ENCODE results near the gene CLRN2. TPM values are rescaled to one million over a fixed set of nuclear protein-coding genes. Genes with fewer than 3 reads are reported as not detected.

The CLRN2 gene
- total RNA-seq, 2 donors from 2014 or later = not detected

GRCh38 chr4:17492876-17493275 is 22.1 kb upstream of the CLRN2 start:
- Mint-ChIP-seq H3K27ac (no peak overlapping the region), H3K27me3 (no peaks in the 10 kb centered on the region), H3K36me3 (ENCODE audit: low read depth) (peaks cover 76% of the 10 kb centered on the region), H3K9me3 (no peaks in the 10 kb centered on the region), H3K4me1 (peaks cover 5% of the 10 kb centered on the region), H3K4me3 (no peak overlapping the region)
- no peak for ATAC-seq (replicated peaks)

DNA sequence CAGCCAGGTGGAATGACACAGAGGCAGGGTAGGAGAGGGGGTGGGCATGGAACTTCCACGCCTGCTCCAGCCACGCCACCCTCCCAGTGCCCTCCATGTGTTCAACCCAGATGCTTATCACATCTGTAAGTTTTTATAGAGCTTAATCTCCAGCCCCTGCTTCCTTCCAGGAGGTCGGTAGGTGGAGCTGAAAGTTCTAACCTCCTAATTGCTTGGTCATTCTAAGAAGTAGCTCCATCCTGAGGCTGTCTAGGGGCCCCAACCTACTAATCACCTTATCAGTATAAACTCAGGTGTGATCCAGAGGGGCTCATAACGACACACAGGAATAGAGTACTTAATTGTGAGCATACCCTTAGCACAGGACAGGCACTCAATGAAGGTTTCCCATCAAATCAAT is 21.3 kb upstream of the CLRN2 start:
- peaks cover 5% of the 10 kb centered on the region for H3K4me1 Mint-ChIP-seq
- no peaks in the 10 kb centered on the region for H3K27me3 Mint-ChIP-seq
- no peak overlapping the region for H3K4me3 Mint-ChIP-seq
- no peaks in the 10 kb centered on the region for H3K9me3 Mint-ChIP-seq
- ATAC-seq (replicated peaks) = no peak
- H3K36me3 Mint-ChIP-seq (ENCODE audit: low read depth) = peaks cover 76% of the 10 kb centered on the region
- H3K27ac Mint-ChIP-seq = no peak overlapping the region

DNA sequence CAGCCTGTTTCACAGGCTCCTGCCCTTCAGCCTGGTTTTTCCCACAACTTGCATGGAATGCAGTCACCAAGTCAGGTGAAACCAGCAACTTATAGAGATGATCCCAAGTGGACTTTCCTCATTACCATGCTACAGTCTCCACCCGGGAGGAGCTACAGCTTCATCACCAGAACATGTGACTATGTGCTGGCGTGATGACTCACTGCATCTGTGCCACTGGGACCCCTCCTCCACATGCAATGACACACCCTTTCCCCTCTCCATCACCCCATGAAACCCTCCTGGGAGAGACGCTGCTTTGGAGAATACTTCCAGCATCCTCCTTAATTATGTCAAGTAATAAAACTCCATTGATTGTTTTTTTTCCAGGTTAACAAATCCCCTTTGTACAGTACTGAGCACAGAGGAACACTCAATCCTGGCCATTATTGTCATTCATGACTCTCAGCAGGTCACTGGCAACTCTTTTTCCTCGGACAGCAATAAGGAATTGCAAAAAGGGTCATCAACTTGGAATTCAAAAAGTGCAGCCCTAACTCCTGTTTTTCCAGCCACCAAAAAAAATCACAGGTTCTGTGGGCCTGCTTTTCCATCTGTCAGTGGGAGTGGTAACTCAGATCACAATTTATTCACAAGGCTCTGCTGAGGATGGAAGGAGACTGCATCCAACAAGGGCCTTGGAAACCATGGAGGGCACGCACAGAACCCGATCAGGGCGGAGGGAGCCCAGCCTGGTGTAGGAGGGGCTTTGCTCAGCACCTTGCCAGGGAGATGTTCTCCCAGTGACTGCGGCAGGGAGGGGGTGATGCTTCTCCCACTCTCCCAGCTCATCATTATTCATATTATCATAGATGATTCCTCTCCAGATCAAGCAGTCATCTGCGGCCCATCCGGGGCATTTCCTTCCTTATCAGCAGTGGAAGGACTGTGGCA is 20.4 kb upstream of the CLRN2 start:
- no peak overlapping the region for H3K4me3 Mint-ChIP-seq
- H3K4me1 Mint-ChIP-seq = peaks cover 5% of the 10 kb centered on the region
- H3K27me3 Mint-ChIP-seq = no peaks in the 10 kb centered on the region
- no peaks in the 10 kb centered on the region for H3K9me3 Mint-ChIP-seq
- peak; percentile 26 for ATAC-seq (replicated peaks)
- H3K36me3 Mint-ChIP-seq (ENCODE audit: low read depth) = peaks cover 76% of the 10 kb centered on the region
- H3K27ac Mint-ChIP-seq = no peak overlapping the region

- H3K36me3 Mint-ChIP-seq (ENCODE audit: low read depth) = peaks cover 82% of the 10 kb centered on the region
- no peak for ATAC-seq (replicated peaks)
- no peak overlapping the region for H3K4me3 Mint-ChIP-seq
- no peak overlapping the region for H3K27ac Mint-ChIP-seq
- peaks cover 5% of the 10 kb centered on the region for H3K4me1 Mint-ChIP-seq
- no peaks in the 10 kb centered on the region for H3K27me3 Mint-ChIP-seq
- no peaks in the 10 kb centered on the region for H3K9me3 Mint-ChIP-seq
These were observed 17.0 kb upstream of the CLRN2 start for GRCh38 chr4:17497890-17498523.

GRCh38 chr4:17500574-17500973 is 14.4 kb upstream of the CLRN2 start:
- Mint-ChIP-seq H3K27ac (peak overlapping the region; percentile 61), H3K9me3 (no peaks in the 10 kb centered on the region), H3K36me3 (ENCODE audit: low read depth) (peaks cover 90% of the 10 kb centered on the region), H3K4me3 (no peak overlapping the region), H3K4me1 (no peaks in the 10 kb centered on the region), H3K27me3 (no peaks in the 10 kb centered on the region)
- no peak for ATAC-seq (replicated peaks)

DNA sequence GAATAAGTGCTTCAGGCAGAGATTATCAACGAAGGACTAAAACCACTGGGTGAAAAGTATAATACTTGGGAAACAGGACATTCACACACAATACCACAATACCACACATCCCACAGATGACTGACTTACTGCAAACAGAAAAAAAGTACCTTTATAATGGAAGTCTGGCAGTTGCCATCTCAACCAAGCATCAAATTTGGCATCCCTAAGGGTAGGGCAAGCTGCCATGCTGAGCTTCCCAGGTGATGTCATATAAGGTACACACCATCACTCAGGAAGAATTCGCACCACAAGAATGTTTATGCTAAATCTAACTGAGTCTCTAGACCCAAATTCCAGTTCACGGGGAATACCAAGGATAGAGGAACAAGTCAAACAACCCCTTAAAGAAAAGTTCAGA is 12.2 kb upstream of the CLRN2 start:
- H3K4me3 Mint-ChIP-seq = no peak overlapping the region
- no peaks in the 10 kb centered on the region for H3K9me3 Mint-ChIP-seq
- peaks cover 96% of the 10 kb centered on the region for H3K36me3 Mint-ChIP-seq (ENCODE audit: low read depth)
- H3K27me3 Mint-ChIP-seq = no peaks in the 10 kb centered on the region
- H3K27ac Mint-ChIP-seq = no peak overlapping the region
- H3K4me1 Mint-ChIP-seq = no peaks in the 10 kb centered on the region
- ATAC-seq (replicated peaks) = no peak

DNA sequence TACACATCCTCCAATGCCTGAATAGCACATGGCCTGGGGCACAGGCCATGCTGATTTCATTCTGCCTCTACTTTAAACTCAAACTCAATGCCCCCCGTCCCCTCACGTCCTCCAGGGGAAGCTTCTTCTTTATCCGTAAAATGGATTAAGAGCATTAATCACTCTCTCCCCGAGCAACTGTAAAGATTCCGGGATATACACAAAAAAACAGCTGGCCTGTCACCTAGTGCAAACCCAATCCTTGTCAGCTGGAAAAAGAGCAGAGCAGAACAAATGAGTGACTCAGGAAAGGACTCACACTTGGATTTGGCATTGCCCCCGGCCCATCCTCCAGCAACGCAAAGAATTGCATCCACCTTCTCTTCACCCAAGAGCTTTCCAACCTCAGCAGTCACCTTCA is 10.9 kb upstream of the CLRN2 start:
- Mint-ChIP-seq H3K36me3 (ENCODE audit: low read depth) (peaks cover 96% of the 10 kb centered on the region), H3K9me3 (no peaks in the 10 kb centered on the region), H3K27me3 (no peaks in the 10 kb centered on the region), H3K4me3 (no peak overlapping the region), H3K27ac (no peak overlapping the region), H3K4me1 (no peaks in the 10 kb centered on the region)
- no peak for ATAC-seq (replicated peaks)

DNA sequence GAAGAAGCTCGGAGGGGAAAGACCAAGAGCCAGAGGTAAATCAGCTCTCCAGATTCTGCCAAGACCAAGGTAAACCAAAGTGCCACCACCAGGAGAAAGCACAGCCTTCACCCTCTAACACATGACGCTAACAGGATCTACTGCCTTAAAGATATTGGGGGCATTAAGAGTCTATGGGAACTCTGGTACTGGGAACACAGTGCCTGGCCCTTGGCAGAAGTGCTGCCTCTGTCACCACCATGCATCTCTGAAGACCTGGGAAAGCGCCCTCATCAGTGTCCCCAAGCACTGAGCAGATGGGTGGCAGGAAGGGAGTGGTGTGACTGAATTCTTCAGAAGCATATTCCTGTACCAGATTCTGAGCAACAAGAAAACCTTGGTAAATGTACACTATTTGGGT is 4.4 kb upstream of the CLRN2 start:
- Mint-ChIP-seq H3K4me3 (peak overlapping the region; percentile 85), H3K4me1 (peaks cover 14% of the 10 kb centered on the region), H3K27ac (no peak overlapping the region), H3K36me3 (ENCODE audit: low read depth) (peaks cover 43% of the 10 kb centered on the region), H3K27me3 (no peaks in the 10 kb centered on the region), H3K9me3 (no peaks in the 10 kb centered on the region)
- ATAC-seq (replicated peaks) = no peak

DNA sequence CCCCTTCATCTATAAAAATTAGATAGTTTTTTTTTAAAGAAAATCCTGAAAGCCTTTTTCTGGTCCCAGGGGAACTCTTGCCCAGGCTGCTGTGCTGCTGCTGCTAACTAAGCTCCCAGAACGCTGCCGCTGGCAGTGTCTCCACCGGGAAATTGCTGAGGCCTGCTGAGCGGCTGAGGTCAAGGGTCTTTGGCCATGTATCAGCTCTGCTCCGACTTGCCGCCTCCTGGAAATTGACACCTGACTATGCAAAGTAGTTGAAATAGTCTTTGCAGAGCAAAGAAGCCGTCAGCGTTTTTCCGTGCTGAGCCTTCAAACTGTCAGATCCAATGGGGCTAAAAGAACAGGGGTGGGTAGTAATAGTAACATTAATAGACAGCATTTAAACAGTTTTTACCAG is 3.9 kb upstream of the CLRN2 start:
- Mint-ChIP-seq H3K27ac (peak overlapping the region; percentile 78), H3K36me3 (ENCODE audit: low read depth) (peaks cover 38% of the 10 kb centered on the region), H3K27me3 (no peaks in the 10 kb centered on the region), H3K4me1 (peaks cover 14% of the 10 kb centered on the region), H3K9me3 (no peaks in the 10 kb centered on the region), H3K4me3 (peak overlapping the region; percentile 85)
- ATAC-seq (replicated peaks) = no peak

DNA sequence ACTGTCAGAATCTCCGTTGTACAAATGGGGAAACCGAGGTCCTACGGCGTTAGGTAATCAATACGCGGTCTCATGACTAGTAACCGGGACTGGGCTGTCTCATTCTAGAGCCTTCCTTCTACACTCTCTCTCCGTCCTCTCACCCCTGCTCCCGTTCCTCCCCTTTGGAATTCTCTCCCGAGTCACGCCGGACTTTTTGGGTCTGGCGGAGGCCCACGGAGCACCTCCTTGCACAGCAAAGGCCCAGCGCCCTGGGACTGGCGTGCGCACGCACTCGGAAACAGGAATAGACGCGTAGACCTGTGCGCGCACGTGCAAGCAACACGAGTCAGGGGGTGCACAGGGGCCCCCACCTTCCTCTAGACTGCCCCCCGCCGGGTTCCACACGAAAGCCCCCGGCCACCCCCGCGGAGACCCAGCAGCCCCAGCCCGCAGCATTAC is 3.4 kb upstream of the CLRN2 start:
- Mint-ChIP-seq H3K9me3 (no peaks in the 10 kb centered on the region), H3K36me3 (ENCODE audit: low read depth) (peaks cover 35% of the 10 kb centered on the region), H3K4me1 (peaks cover 14% of the 10 kb centered on the region), H3K27ac (peak overlapping the region; percentile 78), H3K27me3 (no peaks in the 10 kb centered on the region), H3K4me3 (peak overlapping the region; percentile 85)
- ATAC-seq (replicated peaks) = peak; percentile 73

- H3K9me3 Mint-ChIP-seq = no peaks in the 10 kb centered on the region
- peak; percentile 94 for ATAC-seq (replicated peaks)
- H3K27me3 Mint-ChIP-seq = no peaks in the 10 kb centered on the region
- peak within 1 kb of the TSS; percentile 78 for H3K27ac Mint-ChIP-seq
- H3K4me1 Mint-ChIP-seq = peaks cover 14% of the 10 kb centered on the region
- H3K36me3 Mint-ChIP-seq (ENCODE audit: low read depth) = peaks cover 28% of the 10 kb centered on the region
- peak within 1 kb of the TSS; percentile 85 for H3K4me3 Mint-ChIP-seq
These were observed 2.8 kb upstream of the CLRN2 start, which contains the start of gene QDPR for GRCh38 chr4:17511950-17512795. Gene QDPR, minus strand, starts transcription at chr4:17512090. Its CDS starts 36 bp downstream, at chr4:17512054.

GRCh38 chr4:17512973-17513665 is 1.8 kb upstream of the CLRN2 start:
- H3K36me3 Mint-ChIP-seq (ENCODE audit: low read depth) = peaks cover 20% of the 10 kb centered on the region
- peak overlapping the region; percentile 48 for H3K27ac Mint-ChIP-seq
- peaks cover 3% of the 10 kb centered on the region for H3K27me3 Mint-ChIP-seq
- ATAC-seq (replicated peaks) = no peak
- peak overlapping the region; percentile 85 for H3K4me3 Mint-ChIP-seq
- H3K4me1 Mint-ChIP-seq = peaks cover 14% of the 10 kb centered on the region
- H3K9me3 Mint-ChIP-seq = no peaks in the 10 kb centered on the region

DNA sequence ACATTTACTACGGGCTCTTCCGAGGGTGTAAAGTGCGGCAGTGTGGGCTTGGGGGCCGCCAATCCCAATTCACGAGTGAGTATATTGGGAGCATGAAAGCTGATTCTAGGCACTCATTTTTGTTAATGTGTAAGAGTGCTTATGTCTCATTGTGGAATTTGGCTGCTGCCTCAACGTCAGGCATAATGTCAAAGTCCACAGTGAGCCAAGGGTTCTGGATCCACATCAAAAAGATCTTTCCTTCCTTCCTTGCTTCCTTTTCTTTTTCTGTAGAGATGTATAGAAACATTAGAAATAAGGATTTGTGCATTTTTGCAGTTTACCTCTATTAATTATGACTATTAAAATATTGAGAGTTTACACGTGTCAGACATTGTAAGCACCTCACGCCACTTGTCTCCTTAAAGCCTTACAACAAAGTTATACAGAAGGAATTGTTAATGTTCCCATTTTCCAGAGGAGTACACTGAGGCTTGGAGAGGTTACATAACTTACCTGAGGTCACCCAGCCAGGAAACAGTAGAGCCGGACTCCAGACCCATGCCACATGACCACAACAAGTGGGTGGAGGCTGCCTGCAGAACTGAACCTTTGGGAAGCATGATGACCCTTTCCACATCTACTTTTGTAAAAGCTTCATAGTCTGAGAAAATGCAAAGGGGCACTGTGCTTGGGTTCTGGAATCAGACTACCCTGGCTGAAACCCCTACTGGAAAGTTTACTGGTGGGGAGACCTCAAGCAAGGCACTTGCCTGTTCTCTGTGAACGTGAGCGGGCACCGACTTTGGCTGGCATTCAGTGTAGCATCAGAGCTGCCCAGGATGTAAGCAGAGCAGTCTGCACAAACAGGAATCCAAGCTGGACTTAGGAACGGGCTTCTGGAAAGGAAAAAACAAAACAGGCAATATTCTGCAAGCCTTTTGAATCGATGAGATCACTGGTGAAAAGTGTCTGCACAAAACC is 761 bp downstream of the CLRN2 start:
- H3K27me3 Mint-ChIP-seq = peaks cover 10% of the 10 kb centered on the region
- no peaks in the 10 kb centered on the region for H3K9me3 Mint-ChIP-seq
- H3K4me1 Mint-ChIP-seq = peaks cover 10% of the 10 kb centered on the region
- ATAC-seq (replicated peaks) = no peak
- H3K4me3 Mint-ChIP-seq = no peak overlapping the region
- H3K36me3 Mint-ChIP-seq (ENCODE audit: low read depth) = peaks cover 2% of the 10 kb centered on the region
- no peak overlapping the region for H3K27ac Mint-ChIP-seq
